PFSK-1 (cell line): Measurements from ENCODE around the gene DBNL.
A peak's percentile ranks its signal among the peaks of the same experiment; 100 is the strongest.

ENCODE experiments used
- FOXP2 ChIP-seq: optimal IDR thresholded peaks from 2 replicates; pipeline ENCODE3; 2011; ENCODE audit warnings: borderline replicate concordance, control low read depth, inconsistent platforms; ENCODE audit not compliant: insufficient read depth; ENCODE audit errors: extremely low read length, extremely low read depth
- POLR2AphosphoS5 ChIP-seq: IDR thresholded peaks from 2 replicates; pipeline ENCODE4 v1.6.1; 2012; ENCODE audit warnings: low read depth, mild to moderate bottlenecking, control low read depth, low read length, moderate library complexity
- REST ChIP-seq, 2 experiments: IDR thresholded peaks; 2 replicates each; pipeline versions ENCODE4 v1.6.1 to v1.8.0; 2011 to 2012; ENCODE audit warnings: low read depth in 2 of 2, low read length in 2 of 2, control low read depth in 1 of 2, inconsistent platforms in 1 of 2, mild to moderate bottlenecking in 1 of 2, moderate library complexity in 1 of 2; ENCODE audit not compliant: insufficient read depth in 1 of 2
- SIN3A ChIP-seq: IDR thresholded peaks from 2 replicates; pipeline ENCODE4 v1.6.1; 2012; ENCODE audit warnings: mild to moderate bottlenecking, low read length, moderate library complexity, borderline replicate concordance; ENCODE audit not compliant: insufficient read depth
- TAF1 ChIP-seq: IDR thresholded peaks from 2 replicates; pipeline ENCODE4 v1.6.1; 2012; ENCODE audit warnings: low read length, control low read depth, borderline replicate concordance; ENCODE audit not compliant: insufficient read depth

DBNL gene

GRCh38 chr7:44103923-44104859 lies 59.7 kb downstream of the DBNL start, which contains the start of gene AEBP1:
TSS of gene AEBP1 (plus strand) at chr7:44104345. CDS start at chr7:44104666, 321 bp downstream.
- peak; percentile 46; the same call in 1 of the 2 replicates for TF ChIP-seq POLR2AphosphoS5
- no peak for TF ChIP-seq FOXP2

- TF ChIP-seq REST (IDR thresholded peaks at IDR 0.05; ENCODE audit: insufficient read depth in 1 of 2, low read depth in 2 of 2, low read length in 2 of 2), result no peak
- TF ChIP-seq POLR2AphosphoS5, result no peak
- TF ChIP-seq TAF1, result no peak
These were observed 60.6 kb downstream of the DBNL start for GRCh38 chr7:44104860-44105771.

- TF ChIP-seq TAF1 (no peak), SIN3A (no peak), POLR2AphosphoS5 (no peak), REST (IDR thresholded peaks at IDR 0.05; ENCODE audit: insufficient read depth in 1 of 2, low read depth in 2 of 2, low read length in 2 of 2) (no peak)
These were observed 61.3 kb downstream of the DBNL start for GRCh38 chr7:44105832-44106231.

GRCh38 chr7:44106311-44107065 lies 62.0 kb downstream of the DBNL start:
- TF ChIP-seq POLR2AphosphoS5, result no peak
- no peak for TF ChIP-seq FOXP2
- no peak for TF ChIP-seq REST (IDR thresholded peaks at IDR 0.05; ENCODE audit: insufficient read depth in 1 of 2, low read depth in 2 of 2, low read length in 2 of 2)
- no peak for TF ChIP-seq SIN3A
- no peak for TF ChIP-seq TAF1

GRCh38 chr7:44107116-44107960 lies 62.8 kb downstream of the DBNL start:
- no peak for TF ChIP-seq POLR2AphosphoS5
- no peak for TF ChIP-seq FOXP2
- no peak for TF ChIP-seq TAF1
- TF ChIP-seq SIN3A, result no peak
- no peak for TF ChIP-seq REST (IDR thresholded peaks at IDR 0.05; ENCODE audit: insufficient read depth in 1 of 2, low read depth in 2 of 2, low read length in 2 of 2)
